H9 (cell line): ENCODE measurements around the gene FRAS1. TPM values are rescaled to one million over a fixed set of nuclear protein-coding genes. Genes with fewer than 3 reads are reported as not detected.

Experiments
- DNase-seq: peaks from one replicate; pipeline ENCODE4 v3.0.0-alpha.2; 2017
- H2AFZ ChIP-seq: one replicate; pipeline ENCODE4 v1.6.1; 2013; ENCODE audit warnings: mild to moderate bottlenecking, low read length, control low read depth, moderate library complexity
- H2AK5ac ChIP-seq: 2 replicates; pipeline ENCODE4 v1.6.1; 2013; ENCODE audit warnings: low read length, control low read depth, mixed read lengths; ENCODE audit not compliant: insufficient read length
- H2BK120ac ChIP-seq: one replicate; pipeline ENCODE4 v1.6.1; 2013; ENCODE audit warnings: low read depth, mild to moderate bottlenecking, low read length, control low read depth, inconsistent platforms; ENCODE audit not compliant: poor library complexity, severe bottlenecking
- H2BK12ac ChIP-seq: 2 replicates; pipeline ENCODE4 v1.6.1; 2013; ENCODE audit warnings: low read length, control low read depth, mixed read lengths, low read depth; ENCODE audit not compliant: insufficient read length
- H2BK15ac ChIP-seq: 2 replicates; pipeline ENCODE4 v1.6.1; 2013; ENCODE audit warnings: low read depth, low read length, control low read depth
- H2BK20ac ChIP-seq: one replicate; pipeline ENCODE4 v1.6.1; 2013; ENCODE audit warnings: low read depth, mild to moderate bottlenecking, low read length, control low read depth, inconsistent platforms; ENCODE audit not compliant: poor library complexity, severe bottlenecking
- H2BK5ac ChIP-seq: 2 replicates; pipeline ENCODE4 v1.6.1; 2013; ENCODE audit warnings: low read length, control low read depth, mixed read lengths; ENCODE audit not compliant: insufficient read length
- H3K14ac ChIP-seq: 2 replicates; pipeline ENCODE4 v1.6.1; 2013; ENCODE audit warnings: low read length, control low read depth; ENCODE audit not compliant: insufficient read depth
- H3K18ac ChIP-seq: 2 replicates; pipeline ENCODE4 v1.6.1; 2013; ENCODE audit warnings: low read depth, mild to moderate bottlenecking, mixed read lengths, low read length, control low read depth; ENCODE audit not compliant: insufficient read length
- H3K23ac ChIP-seq: 2 replicates; pipeline ENCODE4 v1.6.1; 2013; ENCODE audit warnings: low read length, control low read depth, mixed read lengths, low read depth; ENCODE audit not compliant: insufficient read length
- H3K23me2 ChIP-seq: 2 replicates; pipeline ENCODE4 v1.6.1; 2013; ENCODE audit warnings: low read depth, mild to moderate bottlenecking, mixed read lengths, low read length, control low read depth; ENCODE audit not compliant: insufficient read length, poor library complexity, severe bottlenecking
- H3K27ac ChIP-seq: 2 replicates; pipeline ENCODE4 v1.5.1; 2013; ENCODE audit warnings: low read length, control low read depth, mixed read lengths, low read depth; ENCODE audit not compliant: insufficient read length
- H3K27me3 ChIP-seq: 2 replicates; pipeline ENCODE4 v1.6.1; 2013; ENCODE audit warnings: low read length, control low read depth, inconsistent platforms; ENCODE audit not compliant: insufficient read depth
- H3K4ac ChIP-seq: 2 replicates; pipeline ENCODE4 v1.6.1; 2013; ENCODE audit warnings: low read depth, mild to moderate bottlenecking, control low read depth, inconsistent platforms, low read length, moderate library complexity
- H3K4me1 ChIP-seq: 2 replicates; pipeline ENCODE4 v1.6.1; 2013; ENCODE audit warnings: low read length, control low read depth, inconsistent platforms; ENCODE audit not compliant: insufficient read depth
- H3K4me2 ChIP-seq: 2 replicates; pipeline ENCODE4 v1.6.1; 2013; ENCODE audit warnings: low read length, control low read depth, mixed read lengths; ENCODE audit not compliant: insufficient read length, insufficient read depth
- H3K56ac ChIP-seq: 2 replicates; pipeline ENCODE4 v1.6.1; 2013; ENCODE audit warnings: low read depth, mild to moderate bottlenecking, mixed read lengths, low read length, control low read depth; ENCODE audit not compliant: insufficient read length
- H3K79me1 ChIP-seq: 2 replicates; pipeline ENCODE4 v1.6.1; 2013; ENCODE audit warnings: low read depth, mild to moderate bottlenecking, moderate library complexity, low read length, control low read depth, inconsistent platforms; ENCODE audit not compliant: insufficient read depth, poor library complexity, severe bottlenecking
- H3K79me2 ChIP-seq: 2 replicates; pipeline ENCODE4 v1.6.1; 2013; ENCODE audit warnings: low read length, control low read depth, inconsistent platforms; ENCODE audit not compliant: insufficient read depth
- H3K9ac ChIP-seq: 2 replicates; pipeline ENCODE4 v1.6.1; 2013; ENCODE audit warnings: low read length, control low read depth, mixed read lengths; ENCODE audit not compliant: insufficient read length; ENCODE audit errors: extremely low read depth
- H3K9me3 ChIP-seq: one replicate; pipeline ENCODE4 v1.6.1; 2013; ENCODE audit warnings: low read depth, low read length, inconsistent platforms; ENCODE audit not compliant: control insufficient read depth
- H3T11ph ChIP-seq: one replicate; pipeline ENCODE4 v1.6.1; 2013; ENCODE audit warnings: mild to moderate bottlenecking, low read length, control low read depth, inconsistent platforms
- H4K20me1 ChIP-seq: one replicate; pipeline ENCODE4 v1.6.1; 2013; ENCODE audit not compliant: control insufficient read depth, insufficient read length, insufficient read depth
- H4K5ac ChIP-seq: 2 replicates; pipeline ENCODE4 v1.6.1; 2013; ENCODE audit warnings: low read depth, mild to moderate bottlenecking, mixed read lengths, low read length, control low read depth; ENCODE audit not compliant: insufficient read length
- H4K8ac ChIP-seq: replicated peaks from 2 replicates; pipeline ENCODE4 v1.6.1; 2013; ENCODE audit warnings: low read length, control low read depth, mixed read lengths, low read depth; ENCODE audit not compliant: insufficient read length
- H4K91ac ChIP-seq: 2 replicates; pipeline ENCODE4 v1.6.1; 2013; ENCODE audit warnings: low read depth, mild to moderate bottlenecking, moderate library complexity, mixed read lengths, low read length, control low read depth; ENCODE audit not compliant: insufficient read length
- H3K27ac Mint-ChIP-seq, 3 experiments: 2 replicates in 2 of 3; 3 replicates in 1 of 3; pipeline ENCODE4 v1.8.0; 2020 to 2021; ENCODE audit warnings: mixed read lengths in 3 of 3, mild to moderate bottlenecking in 1 of 3, moderate library complexity in 1 of 3
- H3K27me3 Mint-ChIP-seq: 2 replicates; pipeline ENCODE4 v1.8.0; 2021; ENCODE audit warnings: low read depth, mild to moderate bottlenecking, moderate library complexity, mixed read lengths
- H3K36me3 Mint-ChIP-seq, 3 experiments: 2 replicates in 2 of 3; 3 replicates in 1 of 3; pipeline ENCODE4 v1.8.0; 2020 to 2021; ENCODE audit warnings: low read depth in 3 of 3, mixed read lengths in 3 of 3; ENCODE audit not compliant: insufficient read depth in 1 of 3
- H3K4me1 Mint-ChIP-seq, 2 experiments: 2 replicates each; pipeline ENCODE4 v1.8.0; 2020; ENCODE audit warnings: mixed read lengths in 2 of 2
- H3K4me3 Mint-ChIP-seq, 2 experiments: 2 replicates in 1 of 2; 3 replicates in 1 of 2; pipeline ENCODE4 v1.8.0; 2020 to 2021; ENCODE audit warnings: mild to moderate bottlenecking in 2 of 2, mixed read lengths in 2 of 2, moderate library complexity in 1 of 2
- H3K9me3 Mint-ChIP-seq, 2 experiments: 2 replicates in 1 of 2; 3 replicates in 1 of 2; pipeline ENCODE4 v1.8.0; 2020; ENCODE audit warnings: mild to moderate bottlenecking in 2 of 2, mixed read lengths in 2 of 2, moderate library complexity in 1 of 2
- WGBS: extraction: QIAGEN DNeasy Blood & Tissue Kit; methylation state at CpG from one replicate; pipeline ENCODE4 v1.1.7; 2013; ENCODE audit warnings: missing lambda C conversion rate, low lambda C conversion rate, mixed read lengths; ENCODE audit not compliant: insufficient read length; ENCODE audit errors: extremely low coverage; 5-methylcytosine and 5-hydroxymethylcytosine counted together
- total RNA-seq: library from RNA; stranded (reverse); gene quantifications from 2 replicates; pipeline ENCODE4 v1.2.1, GENCODE V29; 2021
- TF ChIP-seq, protein P1 (sequence below): fragments of 200-600 bp; sonication (generic); conservative IDR thresholded peaks from 3 replicates; pipeline ENCODE4 v1.8.0; 2021; ENCODE audit warnings: antibody characterized with exemption, mild to moderate bottlenecking

Gene FRAS1
- total RNA-seq, 1 experiment from 2014 or later, result 58.5 TPM

DNA sequence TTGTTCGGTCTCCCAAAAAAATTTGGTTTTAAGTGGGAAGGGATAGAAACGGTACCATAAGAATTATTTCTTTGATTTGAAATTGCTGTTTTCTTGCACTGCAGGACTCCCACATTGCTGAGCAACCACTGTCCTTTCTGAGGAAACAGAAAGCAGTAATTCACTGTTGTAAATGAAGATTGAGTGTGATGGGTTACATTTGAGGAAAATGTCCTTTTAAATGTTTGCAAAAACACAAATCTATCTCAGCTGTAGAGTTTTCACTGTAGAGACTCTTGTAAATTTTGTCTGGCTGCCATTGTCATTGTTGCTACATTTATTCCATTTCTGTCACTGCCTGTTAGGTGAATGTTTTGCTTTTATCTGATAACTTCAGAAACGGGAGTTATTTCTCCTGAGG is 105.2 kb downstream of the FRAS1 start:
- Histone ChIP-seq H3K4me1 (peaks cover 6% of the 10 kb centered on the region; the same call in 1 of the 2 replicates), H3K14ac (no peak overlapping the region), H2BK120ac (no peak overlapping the region), H2BK12ac (no peak overlapping the region), H3T11ph (no peak overlapping the region), H2AFZ (no peak overlapping the region), H3K79me1 (peaks cover 3% of the 10 kb centered on the region), H4K5ac (no peak overlapping the region), H3K23me2 (no peaks in the 10 kb centered on the region), H4K20me1 (no peaks in the 10 kb centered on the region), H2BK20ac (no peak overlapping the region), H3K27ac (no peak overlapping the region), H3K79me2 (peaks cover 5% of the 10 kb centered on the region; the same call in 1 of the 2 replicates), H3K9ac (no peak overlapping the region), H3K23ac (no peak overlapping the region), H3K9me3 (no peaks in the 10 kb centered on the region), H3K4ac (no peak overlapping the region), H4K91ac (no peak overlapping the region), H2AK5ac (peak overlapping the region; percentile 54), H3K27me3 (no peaks in the 10 kb centered on the region), H3K56ac (no peak overlapping the region), H4K8ac (no peak overlapping the region), H3K4me2 (no peak overlapping the region), H2BK15ac (no peak overlapping the region), H2BK5ac (no peak overlapping the region), H3K18ac (no peak overlapping the region)
- H3K36me3 Mint-ChIP-seq, result peaks cover 0 to 3% (median 2%) of the 10 kb centered on the region in 3 experiments; a peak in 2 of 7 replicates
- H3K27me3 Mint-ChIP-seq, result no peaks in the 10 kb centered on the region; the same call in 1 of the 2 replicates
- TF ChIP-seq, protein P1, sequence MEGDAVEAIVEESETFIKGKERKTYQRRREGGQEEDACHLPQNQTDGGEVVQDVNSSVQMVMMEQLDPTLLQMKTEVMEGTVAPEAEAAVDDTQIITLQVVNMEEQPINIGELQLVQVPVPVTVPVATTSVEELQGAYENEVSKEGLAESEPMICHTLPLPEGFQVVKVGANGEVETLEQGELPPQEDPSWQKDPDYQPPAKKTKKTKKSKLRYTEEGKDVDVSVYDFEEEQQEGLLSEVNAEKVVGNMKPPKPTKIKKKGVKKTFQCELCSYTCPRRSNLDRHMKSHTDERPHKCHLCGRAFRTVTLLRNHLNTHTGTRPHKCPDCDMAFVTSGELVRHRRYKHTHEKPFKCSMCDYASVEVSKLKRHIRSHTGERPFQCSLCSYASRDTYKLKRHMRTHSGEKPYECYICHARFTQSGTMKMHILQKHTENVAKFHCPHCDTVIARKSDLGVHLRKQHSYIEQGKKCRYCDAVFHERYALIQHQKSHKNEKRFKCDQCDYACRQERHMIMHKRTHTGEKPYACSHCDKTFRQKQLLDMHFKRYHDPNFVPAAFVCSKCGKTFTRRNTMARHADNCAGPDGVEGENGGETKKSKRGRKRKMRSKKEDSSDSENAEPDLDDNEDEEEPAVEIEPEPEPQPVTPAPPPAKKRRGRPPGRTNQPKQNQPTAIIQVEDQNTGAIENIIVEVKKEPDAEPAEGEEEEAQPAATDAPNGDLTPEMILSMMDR, result no peak
- H3K9me3 Mint-ChIP-seq, result no peaks in the 10 kb centered on the region
- peak overlapping the region in 2 of 3 experiments; percentile 77 to 88; a peak in 3 of 7 replicates for H3K27ac Mint-ChIP-seq
- WGBS, result no CpG with 5 or more reads among the region's 3 CpGs
- H3K4me1 Mint-ChIP-seq, result peaks cover 30 to 48% of the 10 kb centered on the region in 2 experiments
- H3K4me3 Mint-ChIP-seq, result no peak overlapping the region
- no peak for DNase-seq
